DOHH2 (cell line): ENCODE data around the gene TMEM161B.

ENCODE experiments used
- EZH2phosphoT487 ChIP-seq: fragments of 200-600 bp; sonication (generic); IDR thresholded peaks from 2 replicates; pipeline ENCODE4 v1.6.1; 2017; ENCODE audit warnings: borderline replicate concordance, mild to moderate bottlenecking, antibody characterized with exemption, low read length, moderate library complexity, mixed read lengths
- TF ChIP-seq, protein P1 (sequence below): fragments of 200-600 bp; sonication (generic); IDR thresholded peaks from one replicate; pipeline ENCODE4 v1.5.1; 2014; ENCODE audit warnings: antibody characterized with exemption, mild to moderate bottlenecking, low read depth, low read length; ENCODE audit not compliant: poor library complexity, severe bottlenecking

- TF ChIP-seq, protein P1, sequence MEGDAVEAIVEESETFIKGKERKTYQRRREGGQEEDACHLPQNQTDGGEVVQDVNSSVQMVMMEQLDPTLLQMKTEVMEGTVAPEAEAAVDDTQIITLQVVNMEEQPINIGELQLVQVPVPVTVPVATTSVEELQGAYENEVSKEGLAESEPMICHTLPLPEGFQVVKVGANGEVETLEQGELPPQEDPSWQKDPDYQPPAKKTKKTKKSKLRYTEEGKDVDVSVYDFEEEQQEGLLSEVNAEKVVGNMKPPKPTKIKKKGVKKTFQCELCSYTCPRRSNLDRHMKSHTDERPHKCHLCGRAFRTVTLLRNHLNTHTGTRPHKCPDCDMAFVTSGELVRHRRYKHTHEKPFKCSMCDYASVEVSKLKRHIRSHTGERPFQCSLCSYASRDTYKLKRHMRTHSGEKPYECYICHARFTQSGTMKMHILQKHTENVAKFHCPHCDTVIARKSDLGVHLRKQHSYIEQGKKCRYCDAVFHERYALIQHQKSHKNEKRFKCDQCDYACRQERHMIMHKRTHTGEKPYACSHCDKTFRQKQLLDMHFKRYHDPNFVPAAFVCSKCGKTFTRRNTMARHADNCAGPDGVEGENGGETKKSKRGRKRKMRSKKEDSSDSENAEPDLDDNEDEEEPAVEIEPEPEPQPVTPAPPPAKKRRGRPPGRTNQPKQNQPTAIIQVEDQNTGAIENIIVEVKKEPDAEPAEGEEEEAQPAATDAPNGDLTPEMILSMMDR: no peak
- TF ChIP-seq EZH2phosphoT487: no peak
These were observed 11.8 kb downstream of the TMEM161B start for GRCh38 chr5:88256872-88257271.
